ENCODE measurements around the gene FAM13A.

Gene FAM13A

DNA sequence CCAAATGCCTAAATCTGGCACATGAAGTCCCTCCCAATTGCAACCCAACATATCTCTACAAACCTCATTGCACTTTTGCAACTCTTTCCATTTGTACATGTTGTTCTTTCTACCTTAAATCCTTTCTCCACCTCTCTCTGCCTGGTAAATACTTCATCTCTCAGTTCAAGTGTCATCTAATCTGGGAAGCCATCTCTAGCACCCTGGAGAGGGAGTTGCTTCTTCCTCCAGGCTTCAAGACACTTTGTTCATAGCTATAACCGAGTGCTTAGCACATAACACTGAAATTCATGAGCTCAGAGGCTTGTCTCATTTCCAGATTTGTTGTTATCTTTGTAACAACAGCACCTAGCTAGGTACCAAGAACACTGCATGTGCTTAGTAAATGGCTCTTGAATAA is 244.6 kb downstream of the FAM13A start:
- no peak overlapping the region for H3K4me3 ChIP-seq (ENCODE audit: low read depth, low read length)
- no peak for DNase-seq (ENCODE audit: low read depth)
- in situ Hi-C loops (cut with HindIII; ENCODE audit: low sequenced_read_pairs) = loop anchor here (25.0 kb wide), 1 partner anchor 200 kb away; no protein-coding TSS in a partner anchor
- TF ChIP-seq CTCF (IDR thresholded peaks at IDR 0.05; ENCODE audit: low read depth, low read length, missing control alignments) = no peak

- in situ Hi-C loops (cut with HindIII; ENCODE audit: low sequenced_read_pairs) = loop anchor here (25.0 kb wide), 1 partner anchor 200 kb away; no protein-coding TSS in a partner anchor
- DNase-seq (ENCODE audit: low read depth) = no peak
- TF ChIP-seq CTCF (IDR thresholded peaks at IDR 0.05; ENCODE audit: low read depth, low read length, missing control alignments) = no peak
- no peak overlapping the region for H3K4me3 ChIP-seq (ENCODE audit: low read depth, low read length)
Measured at GRCh38 chr4:88811904-88812303, 245.1 kb downstream of the FAM13A start.

- TF ChIP-seq CTCF (IDR thresholded peaks at IDR 0.05; ENCODE audit: low read depth, low read length, missing control alignments) = no peak
- in situ Hi-C loops (cut with HindIII; ENCODE audit: low sequenced_read_pairs) = loop anchor here (25.0 kb wide), 1 partner anchor 202 kb away; no protein-coding TSS in a partner anchor
- DNase-seq (ENCODE audit: low read depth) = no peak
- H3K4me3 ChIP-seq (ENCODE audit: low read depth, low read length) = no peak overlapping the region
Measured at GRCh38 chr4:88810325-88810724, 246.7 kb downstream of the FAM13A start.

DNA sequence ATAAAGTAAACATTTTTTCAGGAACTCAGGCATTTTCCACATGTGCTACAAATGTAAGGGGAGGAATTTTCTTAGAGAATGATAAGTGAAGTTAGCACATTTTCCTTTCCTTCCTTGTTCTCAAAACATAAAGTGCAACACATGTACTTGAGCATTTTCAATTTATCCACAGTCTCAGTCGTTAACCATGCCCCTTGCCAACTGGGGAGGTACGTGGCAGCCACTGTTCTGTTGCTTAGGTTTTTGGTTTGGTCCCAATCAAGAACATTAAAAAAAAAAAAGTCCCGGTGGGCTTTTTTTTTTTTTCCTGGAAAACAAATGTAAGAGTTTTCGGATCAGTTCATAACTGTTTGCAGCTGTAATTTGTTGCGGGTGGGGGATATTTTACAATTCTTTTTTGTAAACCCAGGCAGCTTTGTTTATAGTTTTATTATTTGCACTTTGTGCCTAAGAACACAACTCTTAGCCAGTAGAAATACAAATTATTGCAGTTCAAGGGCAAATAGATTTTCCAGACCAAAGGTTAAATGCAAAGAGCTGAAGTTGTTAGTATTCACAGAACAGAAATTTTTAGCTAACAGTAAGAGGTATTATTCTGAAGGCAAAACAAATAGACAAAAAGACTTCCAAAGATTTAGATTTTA is 247.3 kb downstream of the FAM13A start:
- DNase-seq (ENCODE audit: low read depth) = no peak
- TF ChIP-seq CTCF (IDR thresholded peaks at IDR 0.05; ENCODE audit: low read depth, low read length, missing control alignments) = no peak
- no peak overlapping the region for H3K4me3 ChIP-seq (ENCODE audit: low read depth, low read length)
- in situ Hi-C loops (cut with HindIII; ENCODE audit: low sequenced_read_pairs) = loop anchor here (25.0 kb wide), 1 partner anchor 203 kb away; no protein-coding TSS in a partner anchor

GRCh38 chr4:88809101-88809500 is 247.9 kb downstream of the FAM13A start:
- DNase-seq (ENCODE audit: low read depth) = no peak
- in situ Hi-C loops (cut with HindIII; ENCODE audit: low sequenced_read_pairs) = loop anchor here (25.0 kb wide), 1 partner anchor 203 kb away; no protein-coding TSS in a partner anchor
- H3K4me3 ChIP-seq (ENCODE audit: low read depth, low read length) = no peak overlapping the region
- no peak for TF ChIP-seq CTCF (IDR thresholded peaks at IDR 0.05; ENCODE audit: low read depth, low read length, missing control alignments)

DNA sequence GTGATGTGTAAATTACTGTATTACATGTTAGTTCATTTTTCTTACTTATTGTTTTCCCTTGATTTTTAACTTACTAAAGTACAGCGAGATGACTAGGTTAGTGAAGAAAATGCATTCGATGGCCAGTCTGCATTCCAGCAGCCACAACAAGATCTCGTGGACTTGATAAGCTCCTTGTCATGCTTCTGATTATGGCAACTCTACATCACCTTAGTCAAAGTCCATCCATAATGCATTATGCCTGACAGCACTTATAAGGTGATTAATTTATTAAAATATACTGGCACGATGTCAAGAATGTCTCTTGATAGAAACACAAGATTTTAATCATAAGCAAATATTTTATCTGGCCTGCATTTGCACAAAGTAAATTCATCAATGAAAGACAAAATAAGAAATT is 249.5 kb downstream of the FAM13A start:
- H3K4me3 ChIP-seq (ENCODE audit: low read depth, low read length) = no peak overlapping the region
- in situ Hi-C loops (cut with HindIII; ENCODE audit: low sequenced_read_pairs) = loop anchor here (25.0 kb wide), 1 partner anchor 205 kb away; no protein-coding TSS in a partner anchor
- no peak for DNase-seq (ENCODE audit: low read depth)
- no peak for TF ChIP-seq CTCF (IDR thresholded peaks at IDR 0.05; ENCODE audit: low read depth, low read length, missing control alignments)

Measured in astrocyte of the cerebellum (primary cell).